ENCODE measurements around the gene CRMP1. TPM values are rescaled to one million over a fixed set of nuclear protein-coding genes. Genes with fewer than 3 reads are reported as not detected.

Gene CRMP1
- total RNA-seq (2014; rRNA removed; shearing (Covaris generic)) = 0.05 TPM in 1 of 2 replicates, not detected in the other
- not detected in 2 replicates for polyA plus RNA-seq (2015; cell fraction: cytosol; rRNA removed)
- polyA plus RNA-seq (2015; cell fraction: nucleus; rRNA removed) = 0.09 TPM in 1 of 2 replicates, not detected in the other

DNA sequence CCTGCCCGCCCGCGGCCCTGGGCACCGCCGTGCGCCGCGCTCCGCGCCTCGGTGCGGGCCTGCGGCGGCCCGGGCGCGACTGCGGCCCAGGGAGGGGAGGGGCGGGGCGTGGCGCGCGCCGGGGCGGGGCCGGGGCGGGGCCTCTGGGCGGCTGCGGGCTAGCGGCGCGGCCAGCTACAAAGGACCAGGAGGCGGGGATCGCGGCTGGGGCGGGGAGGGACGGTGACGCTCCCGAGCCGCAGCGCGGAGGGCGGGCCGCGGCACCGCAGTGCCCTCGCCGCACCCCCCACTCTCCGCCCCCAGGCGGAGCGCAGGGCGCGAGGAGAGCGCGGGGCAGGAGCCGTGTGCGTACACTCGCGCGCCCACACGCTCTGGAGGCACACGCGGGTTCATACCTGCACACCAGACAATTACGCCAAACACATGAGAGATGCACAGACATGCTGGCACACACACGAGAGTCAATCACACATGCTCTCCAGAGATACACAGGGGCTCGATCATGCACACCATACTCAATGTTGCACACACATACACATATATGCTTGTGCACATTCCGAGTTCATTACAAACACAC lies at the start of gene CRMP1:
TSS of gene CRMP1 (minus strand) at position 83 of the 577 bp plus-strand sequence. CDS start 117 bp downstream, outside the sequence.
- DNase-seq (ENCODE audit: low read depth) = no peak

DNA sequence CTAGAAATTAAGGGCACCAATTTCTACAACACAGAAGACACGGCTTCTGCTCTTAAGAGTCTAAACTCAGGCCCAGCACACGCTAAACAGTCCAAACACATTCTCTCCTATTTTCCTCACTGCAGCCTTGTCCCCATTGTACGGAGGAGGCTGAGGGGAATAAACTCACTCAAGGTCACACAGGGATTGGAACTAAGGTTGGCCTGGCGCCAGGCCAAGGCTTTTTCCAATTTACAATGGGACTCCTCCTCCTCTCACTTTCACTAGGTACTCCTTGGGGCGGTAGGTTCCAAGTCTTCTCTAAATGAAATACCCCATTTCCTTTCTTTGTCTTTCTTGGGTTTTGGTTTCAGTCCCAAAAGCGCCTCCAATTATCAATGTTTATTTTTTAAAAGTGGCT lies 48.7 kb upstream of the CRMP1 start:
- no peak for DNase-seq (ENCODE audit: low read depth)

DNA sequence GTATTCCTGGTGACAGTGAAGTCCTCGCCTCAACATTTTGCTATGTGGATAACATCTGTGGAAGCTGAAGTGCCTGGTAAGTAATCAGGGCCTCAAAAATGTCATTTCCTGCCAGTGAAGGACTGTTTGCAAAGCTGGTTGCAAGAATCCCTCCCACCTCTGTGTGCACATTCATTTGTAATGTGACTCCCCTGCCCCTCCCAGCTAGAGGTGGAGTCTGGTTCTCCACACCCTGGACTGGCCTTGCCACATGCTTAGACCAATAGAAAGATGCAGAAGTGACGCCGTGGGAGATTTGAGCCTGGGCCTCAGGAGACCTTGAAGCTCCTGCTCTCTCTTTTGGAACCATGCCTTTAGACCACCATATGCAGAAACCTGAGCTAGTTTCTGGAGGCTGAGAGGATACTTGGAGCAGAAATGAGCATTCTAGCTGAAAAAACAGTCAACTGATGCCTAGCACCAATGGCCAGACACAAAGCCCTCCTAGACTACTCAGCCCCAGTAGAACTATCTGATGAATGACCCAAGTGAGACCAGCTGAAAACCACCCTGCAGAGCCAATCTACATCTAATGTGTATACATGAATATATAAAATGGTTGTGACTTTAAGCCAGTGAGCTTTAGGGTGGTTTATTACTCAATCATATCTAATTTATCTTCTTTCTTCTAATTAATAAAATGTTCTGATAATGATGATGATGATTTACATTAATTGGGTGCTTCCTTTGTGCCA lies 47.8 kb upstream of the CRMP1 start:
- DNase-seq (ENCODE audit: low read depth) = peak; percentile 56

DNA sequence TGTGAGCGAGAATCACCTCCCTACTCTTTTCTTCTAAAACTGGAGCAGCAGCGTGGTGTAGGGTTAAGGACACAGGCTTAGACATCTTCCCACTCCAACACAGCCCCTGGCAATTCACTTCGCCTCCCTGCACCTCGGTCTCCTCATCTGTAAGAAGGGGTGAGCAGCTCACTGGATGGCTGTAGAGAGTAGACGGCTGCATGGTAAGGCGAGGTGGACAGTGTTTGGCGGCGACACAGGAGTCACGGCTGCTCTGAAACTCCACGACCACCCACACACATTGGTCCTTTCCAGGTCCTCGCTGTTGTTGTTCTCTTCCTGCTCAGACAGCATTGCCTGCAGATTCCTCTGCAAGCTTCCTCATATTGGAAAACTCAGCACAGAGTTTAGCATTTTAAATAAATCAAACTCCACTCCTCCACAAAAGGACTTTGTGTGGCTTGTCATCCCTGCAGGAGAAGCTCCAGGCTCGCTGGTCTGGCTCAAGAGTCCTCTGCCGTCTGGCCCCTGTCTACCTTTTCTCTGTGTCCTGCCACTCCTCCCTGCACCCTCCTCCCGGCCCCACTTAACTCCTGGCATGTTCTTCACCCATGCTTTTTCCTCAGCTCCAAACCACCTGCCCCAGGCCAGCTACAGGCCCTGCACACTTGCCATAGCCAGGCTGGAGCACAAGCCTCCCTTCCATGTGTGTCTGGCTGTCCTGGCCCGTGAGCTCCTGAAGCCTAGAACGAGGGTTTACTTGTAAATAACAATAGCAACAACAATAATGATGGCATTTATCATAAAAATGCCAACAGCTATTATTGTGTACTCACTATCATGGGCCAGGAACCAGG lies 41.3 kb upstream of the CRMP1 start:
- DNase-seq (ENCODE audit: low read depth) = no peak

DNA sequence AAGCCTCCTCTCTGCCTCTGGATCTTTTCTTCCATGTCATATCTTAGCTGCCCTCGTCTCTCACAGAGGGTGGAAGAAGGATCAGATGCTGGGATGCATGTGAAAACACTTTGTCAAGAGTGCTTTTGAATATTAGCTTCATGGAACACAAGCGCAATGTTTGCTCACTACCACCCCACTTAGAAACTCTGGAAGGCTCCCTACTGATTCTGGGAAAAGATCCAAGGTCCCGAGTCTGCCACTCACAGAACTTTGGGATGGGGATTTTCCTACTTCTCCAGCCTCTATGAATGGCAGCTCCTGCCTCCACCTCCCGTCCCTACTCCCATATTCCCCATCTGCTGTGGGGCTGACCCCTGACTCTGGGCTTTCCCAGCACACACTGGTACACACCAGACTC lies 40.2 kb upstream of the CRMP1 start:
- no peak for DNase-seq (ENCODE audit: low read depth)

DNA sequence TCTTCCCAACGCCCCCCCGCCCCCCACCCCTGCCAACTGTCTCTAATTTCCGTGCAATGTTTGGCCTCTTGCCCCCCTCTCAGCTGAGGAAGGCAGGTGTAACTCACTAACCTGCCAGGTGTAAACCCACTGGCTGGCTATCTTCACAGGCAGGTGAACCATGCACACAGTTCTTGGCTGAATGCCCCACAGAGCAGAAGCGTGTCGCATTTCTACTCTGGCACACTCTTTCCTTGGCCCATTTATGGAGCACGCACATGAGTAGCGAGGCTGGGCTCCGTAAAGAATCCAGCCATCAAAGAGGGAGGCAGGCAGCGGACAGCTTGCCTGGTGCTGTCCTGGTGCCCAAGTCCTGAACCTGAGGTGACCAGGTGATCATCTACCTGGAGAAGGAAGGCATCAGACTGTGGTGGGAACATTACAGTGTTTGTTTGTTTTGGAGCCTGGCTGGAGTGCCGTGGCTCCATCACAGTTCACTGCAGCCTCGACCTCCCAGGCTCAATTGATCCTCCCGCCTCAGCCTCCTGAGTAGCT lies 39.2 kb upstream of the CRMP1 start:
- no peak for DNase-seq (ENCODE audit: low read depth)

DNA sequence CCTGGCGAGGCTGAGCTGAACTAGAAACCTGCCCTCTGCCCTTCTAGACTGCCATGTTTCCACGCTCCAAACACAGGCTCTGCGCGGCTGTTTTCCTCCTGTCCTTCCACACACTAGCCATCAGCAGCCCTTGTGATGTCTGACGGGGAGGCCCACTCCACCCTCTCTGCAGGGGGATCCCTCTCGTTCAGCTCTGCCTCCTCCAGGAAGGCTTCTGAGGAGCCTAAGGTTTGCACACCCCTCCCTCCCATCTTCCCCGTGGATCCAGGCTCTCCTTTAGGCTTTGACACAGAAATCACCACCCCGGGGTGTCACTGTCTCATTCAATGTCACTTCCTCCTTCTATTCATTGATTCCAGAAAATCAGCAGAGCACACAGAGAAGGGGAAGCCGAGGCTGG lies 38.6 kb upstream of the CRMP1 start:
- DNase-seq (ENCODE audit: low read depth) = no peak

DNA sequence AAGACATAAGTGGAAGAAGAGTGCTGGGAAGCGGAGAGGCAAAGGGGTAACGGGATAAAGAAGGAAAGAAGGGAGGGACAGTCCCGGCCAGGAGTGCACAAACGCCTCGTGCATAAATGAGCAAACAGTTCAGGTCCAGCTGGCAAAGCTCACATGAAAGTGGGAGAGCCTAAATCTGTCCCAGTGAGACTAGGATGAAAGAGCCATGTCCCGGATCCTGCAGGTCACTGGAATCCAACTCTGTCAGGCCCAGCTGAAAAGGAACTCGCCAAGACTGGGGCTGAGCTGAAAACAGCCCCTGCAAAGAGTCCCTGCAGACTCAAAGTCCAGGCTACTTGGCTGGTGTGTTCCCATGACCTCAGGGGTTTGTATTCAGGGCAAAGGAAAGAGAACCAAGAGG lies 38.0 kb upstream of the CRMP1 start:
- no peak for DNase-seq (ENCODE audit: low read depth)

DNA sequence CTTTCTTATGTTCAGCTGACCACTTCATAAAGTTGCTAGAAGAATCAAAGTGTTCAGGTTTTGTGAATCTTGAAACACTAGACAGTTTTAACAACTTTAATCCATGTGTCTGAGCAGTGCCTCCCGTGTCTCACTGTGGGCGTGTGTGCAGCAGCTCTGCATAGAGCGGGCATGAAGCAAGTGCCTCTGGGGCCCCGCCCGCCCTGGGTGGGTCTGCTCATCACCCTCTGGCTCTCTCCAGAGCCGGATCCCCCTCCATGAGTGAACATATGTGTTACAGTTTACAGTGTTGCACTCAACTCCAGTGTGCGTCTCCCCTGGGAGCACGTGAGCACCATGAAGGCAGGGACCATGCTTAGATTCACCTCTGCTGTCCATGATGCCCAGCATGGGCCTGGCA lies 37.6 kb upstream of the CRMP1 start:
- DNase-seq (ENCODE audit: low read depth) = no peak

DNA sequence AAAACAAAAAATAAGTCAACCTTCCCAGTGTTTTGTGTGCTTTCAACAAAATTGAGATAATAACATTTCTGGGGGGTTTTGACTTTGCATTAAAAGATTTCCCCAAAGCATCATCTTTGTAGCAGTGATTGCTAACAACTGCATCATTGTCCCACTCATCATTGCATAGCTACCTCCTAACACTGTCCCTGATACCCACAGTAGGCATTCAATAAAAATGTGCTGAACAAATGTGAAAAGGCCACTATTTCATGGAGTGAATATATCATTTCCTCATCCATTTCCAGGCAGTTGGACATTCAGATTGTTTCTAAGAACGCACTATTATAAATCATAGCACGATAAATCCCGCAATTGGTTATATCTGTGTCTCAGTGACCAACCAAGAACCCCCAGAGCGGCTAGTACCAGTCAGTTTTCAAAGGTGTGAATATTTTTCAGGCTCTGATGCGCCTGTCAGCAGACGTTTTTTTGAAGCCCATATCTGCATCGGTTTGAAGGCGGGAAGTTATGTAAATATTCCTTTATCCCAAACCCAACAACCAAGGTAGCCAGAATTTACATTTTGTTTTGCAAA lies 36.0 kb upstream of the CRMP1 start:
- DNase-seq (ENCODE audit: low read depth) = no peak

DNA sequence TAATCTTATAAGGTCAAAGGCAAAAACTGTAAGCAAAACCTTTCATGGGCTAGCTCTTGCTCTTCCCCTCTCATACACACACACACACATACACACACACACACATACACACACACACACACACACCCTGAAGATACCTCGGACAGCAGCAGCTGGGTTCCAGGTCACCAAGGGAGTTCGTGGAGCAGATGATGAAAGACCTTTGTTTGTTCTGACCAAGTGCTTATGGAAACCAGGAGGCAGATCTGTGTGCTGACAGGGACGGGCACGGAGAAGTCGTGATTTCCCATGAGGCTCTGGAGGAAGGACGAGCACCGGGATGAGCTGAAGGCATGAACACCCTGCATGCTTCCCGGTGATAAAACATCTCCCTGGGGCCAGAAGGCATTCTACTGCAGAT lies 35.4 kb upstream of the CRMP1 start:
- DNase-seq (ENCODE audit: low read depth) = no peak

DNA sequence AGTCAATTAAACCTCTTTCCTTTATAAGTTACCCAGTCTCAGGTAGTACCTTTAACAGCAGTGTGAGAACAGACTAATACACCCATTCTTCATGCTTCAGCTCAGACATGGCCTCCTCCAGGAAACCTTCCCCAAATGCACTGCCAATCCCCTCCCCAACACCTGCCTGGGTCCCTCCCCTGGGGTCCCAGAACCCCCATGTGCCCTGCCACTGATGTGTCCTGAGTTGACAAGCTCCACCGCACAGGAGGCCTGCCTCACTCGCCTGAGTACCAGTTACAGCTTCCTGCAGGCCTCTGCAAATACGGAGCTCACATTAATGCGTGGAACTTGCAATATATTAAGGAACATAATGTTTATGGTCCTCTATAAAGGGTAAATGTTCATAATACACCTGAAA lies 34.9 kb upstream of the CRMP1 start:
- DNase-seq (ENCODE audit: low read depth) = no peak

DNA sequence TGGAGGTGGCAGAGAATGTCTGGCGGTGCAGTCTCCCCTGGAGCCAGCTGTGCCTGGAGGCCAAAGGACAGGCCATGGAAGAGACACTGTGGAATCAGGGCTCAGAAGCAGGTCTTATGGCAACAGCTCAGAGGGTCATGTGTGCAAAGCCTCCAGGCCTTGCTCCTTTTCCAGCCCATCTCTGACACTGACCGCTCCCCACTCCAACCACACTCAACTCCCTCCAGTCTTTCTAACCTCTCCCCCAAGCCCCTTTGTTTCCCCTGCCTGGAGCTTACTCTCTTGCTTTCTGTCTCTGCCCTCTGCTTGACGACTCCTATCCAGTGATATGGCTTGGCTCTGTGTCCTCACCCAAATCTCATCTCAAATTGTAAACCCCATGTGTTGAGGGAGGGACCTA lies 34.2 kb upstream of the CRMP1 start:
- DNase-seq (ENCODE audit: low read depth) = no peak

DNA sequence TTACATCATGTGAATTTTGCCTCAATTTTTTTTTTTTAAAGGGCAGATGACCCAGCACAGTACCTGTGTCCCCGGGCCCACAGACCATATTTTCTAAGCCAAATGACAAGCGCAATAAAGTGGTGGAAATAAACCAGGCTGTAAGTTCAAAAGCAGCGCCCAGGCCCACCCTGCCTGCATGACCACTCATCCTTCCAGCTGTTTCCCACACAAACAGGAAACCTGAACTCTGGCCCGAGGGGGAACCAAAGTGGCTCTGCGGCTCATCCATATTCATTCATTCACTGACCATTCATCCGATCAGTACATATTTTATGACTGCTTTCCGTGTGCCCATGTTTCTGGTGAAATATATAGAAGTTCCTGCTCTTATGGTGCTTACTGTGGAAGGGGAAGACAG lies 33.7 kb upstream of the CRMP1 start:
- DNase-seq (ENCODE audit: low read depth) = no peak

DNA sequence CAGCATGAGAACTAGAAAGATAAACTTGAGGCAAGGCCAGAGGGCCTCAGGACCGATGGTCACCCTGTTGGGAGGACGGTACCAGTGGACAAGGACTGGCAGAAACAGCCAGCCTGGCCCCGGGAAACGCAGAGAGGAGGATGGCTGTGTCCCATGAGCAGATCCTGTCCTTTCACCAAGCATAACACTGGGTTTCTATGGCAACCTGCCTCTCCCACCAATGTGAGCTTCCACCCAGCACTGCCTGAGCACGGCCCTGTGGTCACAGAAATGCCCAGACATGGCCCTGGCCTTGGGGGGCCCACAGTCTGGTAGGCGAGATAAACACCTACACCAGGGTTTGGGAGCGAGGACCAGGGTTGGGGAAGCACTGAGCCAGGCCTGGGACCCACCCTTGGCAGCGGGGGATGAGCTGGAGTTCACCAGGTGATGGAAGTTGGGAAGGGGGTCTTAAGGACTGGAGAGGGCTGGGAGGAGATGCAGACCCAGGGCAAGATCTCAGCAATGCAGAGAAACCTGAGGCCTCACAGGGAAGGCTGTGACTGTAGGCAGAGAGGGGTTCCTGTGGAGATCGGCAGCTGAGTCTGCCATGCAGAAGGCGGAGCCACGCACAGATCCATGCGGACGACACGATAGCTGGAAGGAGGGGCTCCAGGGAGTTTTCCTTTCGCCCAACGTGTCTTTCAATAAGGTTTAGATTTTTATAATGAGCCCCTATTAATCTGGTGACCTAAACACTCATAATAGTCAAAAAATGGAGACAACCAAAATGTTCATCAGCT lies 32.7 kb upstream of the CRMP1 start:
- DNase-seq (ENCODE audit: low read depth) = no peak

DNA sequence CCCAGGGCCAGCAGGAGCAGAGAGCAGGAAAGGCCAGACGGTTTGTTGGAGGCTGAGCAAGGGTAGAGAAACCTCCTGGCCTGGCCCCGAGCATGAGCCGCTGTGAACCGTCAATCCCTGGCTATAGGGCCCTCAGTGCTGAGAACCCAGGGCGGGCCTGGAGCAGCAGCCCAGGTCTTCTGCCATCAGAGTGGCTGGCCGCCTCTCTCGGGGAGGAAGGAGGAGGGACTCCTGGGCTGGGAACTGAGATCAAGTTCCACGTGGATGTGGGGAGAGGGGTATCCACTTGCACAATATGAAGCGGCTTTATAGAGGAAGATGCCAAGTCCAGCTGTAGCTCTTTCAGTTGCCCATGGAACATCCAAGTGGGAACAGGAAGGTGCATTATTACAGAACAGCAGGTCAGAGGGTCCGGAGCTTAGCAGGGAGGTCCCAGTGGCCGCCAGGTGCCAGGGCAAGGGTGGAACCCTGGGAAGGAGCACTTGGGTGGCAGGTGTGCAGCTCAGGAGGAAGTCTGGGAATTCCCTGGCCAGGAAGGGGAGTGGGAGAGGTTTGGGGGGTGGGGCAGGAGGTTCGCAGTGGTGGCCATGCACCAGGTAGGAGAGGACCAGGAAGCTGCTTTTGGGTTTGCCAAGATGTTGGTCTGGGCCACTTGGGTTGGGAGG lies 31.7 kb upstream of the CRMP1 start:
- no peak for DNase-seq (ENCODE audit: low read depth)

DNA sequence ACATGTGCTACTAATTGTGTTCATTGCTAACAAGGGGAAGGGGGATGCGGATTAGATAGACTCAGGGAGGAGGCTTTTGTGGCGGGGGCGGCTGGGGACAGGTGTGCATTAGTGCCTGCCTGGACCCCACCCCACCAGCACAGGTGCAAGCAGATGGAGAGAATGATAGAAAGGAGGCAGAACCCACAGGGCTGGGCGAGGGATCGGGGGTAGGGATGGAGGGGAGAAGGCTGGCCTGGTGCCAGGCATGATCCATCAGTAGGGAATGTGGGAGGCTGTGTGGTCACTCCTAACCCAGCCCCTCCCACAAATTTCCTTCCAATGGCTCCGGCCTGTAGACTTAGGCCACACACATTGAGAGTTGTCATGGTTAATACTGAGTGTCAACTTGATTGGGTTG lies 30.5 kb upstream of the CRMP1 start:
- DNase-seq (ENCODE audit: low read depth) = peak; percentile 34

DNA sequence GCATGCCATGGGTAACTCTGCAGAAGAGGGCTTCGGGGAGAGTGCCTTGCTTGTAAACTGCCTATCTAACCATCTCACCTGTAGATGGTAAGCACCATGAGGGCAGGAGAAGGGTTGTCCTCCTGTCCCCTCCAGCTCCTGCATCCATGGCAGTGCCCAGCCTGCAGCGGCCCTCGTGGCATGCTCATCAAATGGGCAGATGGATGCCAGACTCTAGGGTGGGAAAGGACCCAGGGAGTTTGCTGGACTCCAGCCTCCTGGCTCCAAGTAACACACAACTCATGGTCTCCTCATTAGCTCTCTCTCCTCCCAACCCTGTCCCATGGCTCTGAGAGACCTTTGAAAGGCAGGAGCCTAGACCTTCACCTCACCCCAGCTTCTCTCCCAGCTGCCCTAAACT lies 29.7 kb upstream of the CRMP1 start:
- no peak for DNase-seq (ENCODE audit: low read depth)

DNA sequence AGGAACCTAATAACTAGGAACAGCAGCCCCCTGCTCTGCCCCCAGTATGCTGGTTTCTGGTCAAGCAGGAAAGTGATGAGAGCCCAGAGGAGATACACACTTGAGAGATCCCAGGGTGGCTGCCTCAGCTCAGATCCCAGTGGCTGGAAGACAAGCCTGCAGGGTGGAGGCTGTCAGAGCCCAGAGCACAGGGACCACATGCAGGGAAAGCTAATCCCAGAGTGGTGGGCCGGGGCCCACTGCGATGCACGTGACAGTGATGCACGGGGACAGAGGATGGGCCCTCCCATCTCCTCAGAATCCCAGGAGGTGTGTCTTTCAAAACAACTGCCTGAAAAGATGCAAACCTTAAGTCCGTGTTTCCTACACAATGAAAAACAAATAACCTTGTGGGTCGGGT lies 29.1 kb upstream of the CRMP1 start:
- DNase-seq (ENCODE audit: low read depth) = no peak
